Adipose tissue (tissue), 3 donors: ENCODE measurements around the gene TREH. TPM values are rescaled to one million over a fixed set of nuclear protein-coding genes. Genes with fewer than 3 reads are reported as not detected.
"Not testable (repeated sequence)": the region's sequence is repeated elsewhere in the genome, so short reads cannot be mapped to it uniquely, and the experiment has no call there.

Source experiments
- H3K27ac ChIP-seq: one replicate; pipeline ENCODE4 v1.5.1; 2013; ENCODE audit warnings: low read depth, low read length
- WGBS, 3 donors: extraction: QIAGEN DNeasy Blood & Tissue Kit; methylation state at CpG; one replicate each; pipeline ENCODE4 v1.1.7; 2013; 5-methylcytosine and 5-hydroxymethylcytosine counted together
- polyA plus RNA-seq, 3 donors: library from polyadenylated mRNA; stranded (reverse); fragments of 200-250 nt; gene quantifications; one replicate each; pipeline ENCODE4 v1.2.3, GENCODE V29; 2013
- donor health status: healthy with polysubstance abuse.
- donor health status: Bipolar disorder and iron deficiency.
- donor health status: healthy.

The TREH gene
- polyA plus RNA-seq, 3 donors, result 0.54 to 5.7 (median 2.0) TPM

- no peak overlapping the region for H3K27ac ChIP-seq
Measured at GRCh38 chr11:118625976-118626375, 53.5 kb downstream of the TREH start.

GRCh38 chr11:118625036-118625690 is 54.3 kb downstream of the TREH start:
- H3K27ac ChIP-seq, result no peak overlapping the region
- WGBS, 3 donors, result 71 to 90% (median 83%) methylated on average over 6 of the region's 6 CpGs

More at GRCh38 chr11:118625976-118626375, 53.5 kb downstream of the TREH start:
- WGBS, 3 donors, result 73 to 92% (median 86%) methylated on average over 2 of the region's 2 CpGs

- 51 to 66% (median 66%) methylated on average over 4 of the region's 4 CpGs for WGBS, 3 donors
- no peak overlapping the region for H3K27ac ChIP-seq
Measured at GRCh38 chr11:118623269-118623655, 56.2 kb downstream of the TREH start.

GRCh38 chr11:118622376-118623268 is 56.8 kb downstream of the TREH start:
- H3K27ac ChIP-seq, result peak overlapping the region; percentile 21
- WGBS, 3 donors, result 42 to 63% (median 57%) methylated on average over 9 of the region's 9 CpGs

DNA sequence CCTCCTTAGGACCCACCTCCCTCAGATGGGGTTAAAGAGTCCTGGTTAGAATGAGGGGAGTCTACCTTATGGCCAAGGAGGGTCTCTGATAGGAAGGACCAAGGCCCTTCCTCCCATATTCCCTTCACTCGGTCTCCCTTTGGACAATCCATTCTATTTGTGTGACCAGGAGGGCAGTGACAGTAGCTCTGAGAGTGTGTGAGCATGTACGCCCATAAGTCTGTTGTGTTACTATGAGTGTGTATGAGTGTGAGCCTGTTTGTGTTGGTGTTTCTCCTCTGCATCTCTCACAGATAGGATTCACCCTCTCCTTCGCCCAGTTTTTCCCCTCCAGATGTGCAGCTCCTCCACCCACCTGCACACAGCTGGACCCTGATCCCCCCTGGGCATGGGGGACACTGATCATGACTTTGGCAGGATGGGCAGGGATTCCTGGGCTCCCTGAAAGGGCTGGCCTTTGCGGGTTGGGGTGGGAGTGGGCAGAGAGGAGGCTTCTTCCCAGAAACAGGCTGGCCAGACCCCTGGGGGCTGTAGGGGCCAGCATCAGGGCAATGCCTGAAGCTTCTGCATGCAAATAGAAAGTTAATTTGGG is 57.6 kb downstream of the TREH start:
- WGBS, 3 donors, result 68 to 85% (median 73%) methylated on average over 4 of the region's 4 CpGs

DNA sequence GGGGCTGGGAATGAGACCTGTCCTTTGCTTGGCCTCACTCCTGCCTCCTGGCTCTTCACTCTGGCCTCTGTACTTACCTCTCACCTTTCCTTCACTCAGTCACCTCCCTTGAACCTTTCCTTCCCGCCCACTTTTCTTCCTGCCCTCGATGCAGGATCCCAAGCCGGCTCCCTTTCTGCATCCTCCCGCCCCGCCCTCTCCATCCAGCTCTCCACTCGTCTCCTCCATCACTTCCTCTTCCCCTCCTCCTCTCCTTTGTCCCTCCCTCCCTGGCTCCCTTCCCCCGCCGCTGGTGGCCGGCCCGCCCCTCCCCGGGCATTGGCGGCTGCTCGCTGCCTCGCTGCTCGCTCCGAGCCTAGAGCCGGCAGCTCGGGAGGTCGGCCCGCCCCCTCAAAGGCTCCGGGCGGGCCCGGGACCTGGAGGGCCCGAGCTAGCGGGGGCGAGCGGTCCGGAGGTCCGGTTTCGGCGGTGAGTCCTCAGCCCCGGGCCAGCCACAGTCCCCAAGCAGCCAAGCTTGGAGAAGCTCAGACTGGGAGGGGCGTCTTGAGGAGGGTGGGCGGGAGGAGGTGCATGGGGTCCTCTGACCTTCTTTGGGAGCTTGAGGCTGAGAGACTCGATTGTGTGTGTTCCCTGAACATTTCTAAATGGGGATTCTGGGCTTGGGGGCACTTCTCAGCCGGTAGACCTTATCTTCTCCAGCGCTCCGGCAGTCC is 58.2 kb downstream of the TREH start:
- WGBS, 3 donors, result 6 to 9% (median 8%) methylated on average over 38 of the region's 38 CpGs
- H3K27ac ChIP-seq, result peak overlapping the region; percentile 24

More for the DNA sequence above, 57.6 kb downstream of the TREH start:
- H3K27ac ChIP-seq, result peak overlapping the region; percentile 24

DNA sequence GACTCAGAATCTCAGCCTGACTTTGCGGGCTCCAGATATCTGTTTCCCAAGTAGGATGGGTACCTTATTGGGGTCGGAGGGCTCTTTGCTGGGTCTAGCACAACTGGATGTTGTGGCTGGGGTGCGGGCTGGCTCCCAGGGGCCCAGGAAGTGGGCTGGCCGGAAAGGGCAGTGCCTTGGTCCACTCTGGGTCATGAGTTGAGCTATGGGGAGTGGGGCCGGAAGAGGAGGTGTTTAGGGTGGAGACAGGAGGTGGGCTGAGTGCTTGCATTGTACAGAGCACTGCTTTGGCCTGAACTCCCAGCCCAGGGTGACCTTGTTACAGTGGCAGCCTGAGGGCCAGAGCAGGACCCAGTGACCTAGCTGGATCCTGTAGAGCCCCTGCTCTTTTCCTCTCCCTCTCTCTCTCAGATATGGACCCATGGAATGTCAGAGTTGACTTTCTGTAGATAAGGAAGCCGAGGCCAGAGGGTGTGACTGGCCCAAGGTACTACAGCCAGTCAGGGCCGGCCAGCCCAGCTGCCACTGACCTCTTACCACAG is 58.9 kb downstream of the TREH start:
- no peak overlapping the region for H3K27ac ChIP-seq
- 46 to 62% (median 54%) methylated on average over 7 of the region's 7 CpGs for WGBS, 3 donors

DNA sequence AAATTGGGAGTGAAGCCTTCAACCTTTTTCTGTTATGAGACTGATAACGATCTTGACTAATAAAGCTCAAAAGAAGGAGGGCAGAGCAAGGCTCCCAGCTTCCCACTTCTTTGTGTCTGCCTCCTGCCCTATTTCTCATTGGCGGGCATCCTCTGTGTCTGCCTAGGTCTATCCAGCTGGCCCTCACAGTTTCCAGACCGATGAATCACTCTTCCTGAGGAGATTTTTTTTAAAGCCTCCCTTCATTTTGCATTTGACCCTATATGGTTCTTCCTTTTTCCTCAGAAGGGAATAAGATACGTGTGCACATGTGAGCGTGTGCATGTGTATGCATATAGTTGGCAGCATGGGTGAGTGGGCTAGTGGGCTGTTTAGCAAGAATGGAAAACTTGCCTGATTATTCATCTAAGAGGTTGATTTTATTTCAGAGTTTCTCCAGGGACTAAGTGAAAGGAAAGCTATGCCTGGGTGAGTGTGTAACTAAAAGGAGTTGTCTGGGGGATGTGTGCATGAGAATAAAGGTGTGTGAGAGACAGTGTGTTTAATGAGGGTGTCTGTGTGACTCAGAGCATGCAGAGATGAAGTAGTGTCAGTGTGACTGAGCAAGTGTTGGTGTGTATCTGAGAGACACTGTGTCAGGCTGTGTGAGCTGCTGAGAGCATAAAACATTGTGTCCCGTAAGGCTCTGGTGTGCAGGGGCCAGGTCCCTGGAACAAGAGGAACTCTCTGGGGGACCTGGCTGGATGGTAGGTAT is 59.8 kb downstream of the TREH start:
- WGBS, 3 donors, result 31 to 73% (median 35%) methylated on average over 6 of the region's 6 CpGs
- H3K27ac ChIP-seq, result no peak overlapping the region

- H3K27ac ChIP-seq, result no peak overlapping the region
- 39 to 77% (median 41%) methylated on average over 4 of the region's 4 CpGs for WGBS, 3 donors
Measured at GRCh38 chr11:118618991-118619375, 60.5 kb downstream of the TREH start.

DNA sequence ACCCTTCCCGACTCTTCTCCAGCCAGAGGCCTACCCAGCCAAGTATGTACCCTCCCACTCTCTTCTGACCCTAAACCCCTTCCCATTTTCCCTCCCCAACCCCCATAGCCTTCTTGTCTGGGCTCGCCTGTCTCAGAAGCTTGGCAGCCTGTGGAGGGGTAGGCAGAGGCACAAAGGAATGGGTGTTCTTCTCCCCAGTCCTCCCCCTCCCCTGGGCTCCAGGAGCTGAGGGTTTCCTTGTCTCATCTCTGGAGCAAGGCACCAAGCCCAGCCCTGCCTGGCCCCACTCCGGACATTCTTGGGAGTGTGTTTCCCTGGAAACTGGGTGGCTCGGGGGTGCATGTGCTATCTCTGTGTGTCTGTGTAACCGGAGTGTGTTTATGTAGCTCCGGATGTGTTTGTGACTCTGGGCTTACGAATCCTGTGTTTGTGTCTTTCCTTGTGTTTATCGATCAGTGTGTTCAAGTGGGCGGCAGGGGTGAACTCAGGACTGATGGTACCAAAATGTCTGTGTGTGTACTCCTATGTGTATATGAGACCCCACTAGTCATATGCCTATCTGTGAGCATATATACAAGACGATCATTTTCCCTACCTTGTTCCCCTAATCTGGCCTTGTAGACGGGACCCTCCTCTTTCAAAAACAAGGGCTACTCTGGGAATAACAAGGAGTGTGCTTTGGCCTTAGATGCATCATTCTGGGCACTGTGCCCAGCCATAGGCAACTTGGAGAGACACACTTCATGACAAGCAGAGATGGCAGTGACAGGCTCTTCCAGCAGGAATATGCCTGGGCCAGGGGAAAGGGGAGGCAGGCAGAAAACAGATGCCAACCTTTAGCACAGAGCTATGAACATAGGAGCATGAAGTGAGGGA is 61.1 kb downstream of the TREH start:
- 46 to 58% (median 47%) methylated on average over 11 of the region's 11 CpGs for WGBS, 3 donors
- no peak overlapping the region for H3K27ac ChIP-seq

- no peak overlapping the region for H3K27ac ChIP-seq
Measured at GRCh38 chr11:118615976-118616371, 63.5 kb downstream of the TREH start.

DNA sequence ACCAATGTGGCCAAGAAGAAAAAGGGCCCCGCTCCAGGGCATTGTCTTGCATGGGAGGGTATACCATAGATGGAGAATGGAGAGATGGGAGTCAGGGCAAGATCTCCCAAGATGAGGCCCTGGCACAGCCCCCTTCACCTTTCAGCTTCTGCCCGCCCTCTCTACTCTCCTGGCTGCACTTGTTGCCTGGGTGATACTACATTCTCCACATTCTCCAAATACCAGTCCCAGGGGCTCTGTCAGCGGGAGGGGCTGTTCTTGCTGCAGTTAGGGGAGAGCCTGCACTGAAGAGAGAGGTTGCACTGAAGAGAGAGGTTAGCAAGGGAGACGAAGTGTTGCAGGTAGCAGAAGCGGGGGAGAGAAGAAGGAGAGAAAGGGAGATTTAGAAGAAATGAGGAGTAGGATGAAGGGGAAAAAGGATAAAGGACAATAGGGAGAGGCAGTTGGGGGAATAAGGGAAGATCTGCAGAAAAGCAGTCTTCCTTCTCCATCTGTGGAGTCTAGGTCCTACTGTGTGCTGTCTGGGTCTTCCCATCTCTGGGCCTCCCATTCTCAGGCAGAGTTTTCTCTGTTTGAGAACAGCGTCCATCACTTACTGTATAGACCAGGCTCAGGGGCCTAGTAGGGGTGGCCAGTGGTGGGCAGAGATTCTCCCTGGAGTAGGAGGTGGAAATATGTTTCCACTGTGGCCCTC is 64.0 kb downstream of the TREH start:
- WGBS, 3 donors, result 78 to 89% (median 82%) methylated on average over 6 of the region's 6 CpGs
- H3K27ac ChIP-seq, result no peak overlapping the region

More at GRCh38 chr11:118615976-118616371, 63.5 kb downstream of the TREH start:
- WGBS, 3 donors, result 81 to 89% (median 85%) methylated on average over 5 of the region's 5 CpGs

GRCh38 chr11:118614511-118614910 is 64.9 kb downstream of the TREH start:
- no peak overlapping the region for H3K27ac ChIP-seq
- WGBS, 3 donors, result 79 to 90% (median 84%) methylated on average over 7 of the region's 7 CpGs

DNA sequence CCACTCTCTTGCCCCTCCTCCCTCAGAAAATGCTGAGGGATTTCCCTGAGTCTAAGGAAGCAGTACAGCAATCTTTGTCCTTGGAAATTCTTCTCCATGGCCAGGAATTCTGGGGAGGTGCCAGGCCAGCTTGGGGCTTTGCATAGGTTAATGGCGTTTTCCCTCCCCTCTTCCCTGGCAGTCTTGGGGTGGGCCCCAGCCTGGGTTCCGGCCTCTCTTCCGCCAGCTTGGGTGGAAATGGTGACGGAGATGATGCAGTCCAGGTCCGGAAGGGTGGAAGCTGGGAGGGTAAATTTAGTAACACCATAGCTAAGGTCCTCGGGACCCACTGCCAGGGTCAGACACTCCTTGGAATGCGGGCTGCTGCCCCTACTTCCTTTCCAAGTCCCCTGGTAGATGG is 67.1 kb downstream of the TREH start:
- WGBS, 3 donors, result 18 to 51% (median 21%) methylated on average over 7 of the region's 7 CpGs

GRCh38 chr11:118611433-118611795 is 68.0 kb downstream of the TREH start:
- H3K27ac ChIP-seq, result not testable (repeated sequence)
- WGBS, 3 donors, result 63 to 71% (median 67%) methylated on average over 19 of the region's 19 CpGs

More for the DNA sequence above, 67.1 kb downstream of the TREH start:
- H3K27ac ChIP-seq, result no peak overlapping the region

- 4 to 5% (median 5%) methylated on average over 44 to 54 of the region's 54 CpGs for WGBS, 3 donors
- H3K27ac ChIP-seq, result no peak overlapping the region
Measured at GRCh38 chr11:118610773-118611432, 68.5 kb downstream of the TREH start.
